GM10266 (cell line): ENCODE results near the gene UBN1.

ENCODE experiments used
- DNase-seq: peaks from one replicate; pipeline ENCODE4 v3.0.0; 2012; ENCODE audit errors: extremely low spot score
- TF ChIP-seq, protein P1 (sequence below): IDR thresholded peaks from 2 replicates; pipeline ENCODE4 v1.5.1; 2012; ENCODE audit warnings: mild to moderate bottlenecking, low read depth; ENCODE audit not compliant: control insufficient read depth, insufficient read depth; ENCODE audit errors: missing control alignments

Gene UBN1

DNA sequence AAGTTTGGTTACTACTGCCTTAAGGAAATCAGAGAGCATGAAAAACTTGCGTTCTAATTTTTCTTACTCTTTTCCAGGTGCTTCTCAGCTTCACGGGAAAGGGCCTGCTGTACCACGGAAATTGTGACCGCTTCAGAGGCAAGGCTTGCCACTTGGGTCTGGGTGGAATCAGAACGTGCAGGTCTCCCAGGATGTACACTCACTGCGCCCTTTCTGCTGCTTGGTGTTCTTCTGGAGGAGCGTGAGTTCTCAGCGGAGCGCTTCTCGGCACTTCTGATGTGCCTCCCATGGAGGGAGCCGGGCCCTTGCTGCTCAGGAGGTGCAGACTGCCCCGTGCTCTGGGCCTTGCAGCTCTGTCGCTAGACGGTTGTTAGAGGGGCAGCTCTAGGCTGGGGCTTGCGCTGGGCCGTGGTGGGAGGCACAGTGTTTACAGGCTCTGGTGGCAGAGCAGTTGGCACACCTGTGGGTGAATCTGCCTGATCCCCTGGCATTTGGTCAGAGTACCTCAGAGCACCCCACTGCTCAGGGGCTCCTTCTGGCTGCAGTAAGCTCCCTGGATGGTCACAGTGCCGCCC lies 32.8 kb downstream of the UBN1 start:
- TF ChIP-seq, protein P1, sequence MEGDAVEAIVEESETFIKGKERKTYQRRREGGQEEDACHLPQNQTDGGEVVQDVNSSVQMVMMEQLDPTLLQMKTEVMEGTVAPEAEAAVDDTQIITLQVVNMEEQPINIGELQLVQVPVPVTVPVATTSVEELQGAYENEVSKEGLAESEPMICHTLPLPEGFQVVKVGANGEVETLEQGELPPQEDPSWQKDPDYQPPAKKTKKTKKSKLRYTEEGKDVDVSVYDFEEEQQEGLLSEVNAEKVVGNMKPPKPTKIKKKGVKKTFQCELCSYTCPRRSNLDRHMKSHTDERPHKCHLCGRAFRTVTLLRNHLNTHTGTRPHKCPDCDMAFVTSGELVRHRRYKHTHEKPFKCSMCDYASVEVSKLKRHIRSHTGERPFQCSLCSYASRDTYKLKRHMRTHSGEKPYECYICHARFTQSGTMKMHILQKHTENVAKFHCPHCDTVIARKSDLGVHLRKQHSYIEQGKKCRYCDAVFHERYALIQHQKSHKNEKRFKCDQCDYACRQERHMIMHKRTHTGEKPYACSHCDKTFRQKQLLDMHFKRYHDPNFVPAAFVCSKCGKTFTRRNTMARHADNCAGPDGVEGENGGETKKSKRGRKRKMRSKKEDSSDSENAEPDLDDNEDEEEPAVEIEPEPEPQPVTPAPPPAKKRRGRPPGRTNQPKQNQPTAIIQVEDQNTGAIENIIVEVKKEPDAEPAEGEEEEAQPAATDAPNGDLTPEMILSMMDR: no peak
- no peak for DNase-seq

DNA sequence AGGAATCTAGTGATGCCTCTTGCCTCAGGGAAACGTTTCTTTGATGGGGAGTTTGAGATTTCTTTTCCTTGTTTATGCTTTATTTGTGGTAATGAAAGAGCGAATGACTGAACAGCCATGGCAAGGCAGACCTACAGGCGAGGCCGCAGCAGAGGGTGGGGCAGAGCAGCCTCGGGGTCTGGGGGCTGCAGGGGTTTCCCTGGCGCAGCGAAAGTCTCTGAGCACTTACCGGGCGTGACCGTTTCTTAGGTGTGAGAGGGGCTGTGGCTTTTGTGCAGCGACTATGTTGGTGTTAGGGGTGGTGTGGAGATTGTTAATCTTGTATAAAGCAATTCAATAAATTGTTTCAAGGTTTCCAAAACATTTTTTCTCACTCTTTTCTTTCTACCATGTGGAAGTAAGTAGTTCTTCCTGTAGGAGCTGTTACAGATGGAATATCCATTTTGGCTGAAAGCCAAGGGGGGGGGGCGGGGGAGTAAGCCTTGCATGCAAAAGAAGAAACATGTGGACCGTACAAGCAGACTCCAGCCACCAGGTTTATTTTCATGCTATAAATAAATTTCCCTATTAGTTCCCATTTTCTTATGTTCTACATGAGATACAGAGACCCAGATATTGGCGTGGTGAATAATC lies 34.8 kb downstream of the UBN1 start:
- no peak for DNase-seq

DNA sequence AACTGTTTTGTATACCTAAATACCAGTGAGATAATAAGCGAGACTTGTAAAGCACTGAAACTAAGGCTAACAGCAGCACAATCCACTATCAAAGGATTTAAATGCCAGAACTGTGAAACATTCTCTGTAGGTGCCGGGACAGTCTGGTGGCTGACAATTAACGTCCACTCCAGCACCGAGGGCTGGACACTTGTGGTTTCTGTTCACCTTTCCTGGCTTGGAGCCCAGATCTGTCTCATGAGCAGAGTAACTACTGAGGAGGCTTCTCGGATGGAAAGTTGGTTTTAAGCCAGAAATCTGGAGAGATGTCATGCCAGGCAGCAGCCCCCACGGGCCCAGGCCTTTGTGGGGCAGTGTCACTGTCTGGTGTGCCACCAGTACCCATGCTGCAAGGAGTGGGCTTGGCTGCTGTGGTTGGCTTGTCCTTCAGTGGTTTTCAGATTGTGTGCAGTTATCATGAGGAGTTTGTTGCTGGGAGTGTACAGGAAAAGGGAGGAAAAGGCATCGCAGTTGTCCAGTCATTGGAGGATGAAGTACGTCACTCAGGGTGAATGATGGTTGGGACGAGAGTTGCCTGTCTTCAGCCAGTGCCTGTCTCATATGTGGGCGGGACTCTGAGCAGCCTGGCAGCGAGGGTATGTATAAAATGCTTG lies 35.5 kb downstream of the UBN1 start:
- TF ChIP-seq, protein P1: no peak
- no peak for DNase-seq

More for the DNA sequence above, 34.8 kb downstream of the UBN1 start:
- TF ChIP-seq, protein P1: no peak

DNA sequence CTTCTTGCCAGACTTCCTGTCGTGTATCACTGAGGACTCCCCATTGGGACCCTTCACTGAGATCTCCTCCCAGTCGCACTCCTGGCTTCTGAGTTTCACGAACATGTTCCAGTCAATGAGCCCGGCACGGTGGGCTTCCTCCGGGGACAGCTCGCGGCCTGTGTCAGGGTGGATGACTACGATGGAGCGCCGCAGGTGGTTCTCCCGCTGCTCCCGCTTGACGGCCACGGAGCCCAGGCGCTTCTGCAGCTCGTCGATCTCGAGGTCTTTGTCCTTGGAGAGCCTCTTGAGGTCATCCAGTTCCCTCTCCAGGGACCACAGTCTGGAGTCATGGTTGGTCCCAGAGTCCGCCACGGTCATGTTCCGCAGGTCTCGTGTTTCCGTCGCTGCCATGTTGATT lies 36.2 kb downstream of the UBN1 start:
- TF ChIP-seq, protein P1: no peak

DNA sequence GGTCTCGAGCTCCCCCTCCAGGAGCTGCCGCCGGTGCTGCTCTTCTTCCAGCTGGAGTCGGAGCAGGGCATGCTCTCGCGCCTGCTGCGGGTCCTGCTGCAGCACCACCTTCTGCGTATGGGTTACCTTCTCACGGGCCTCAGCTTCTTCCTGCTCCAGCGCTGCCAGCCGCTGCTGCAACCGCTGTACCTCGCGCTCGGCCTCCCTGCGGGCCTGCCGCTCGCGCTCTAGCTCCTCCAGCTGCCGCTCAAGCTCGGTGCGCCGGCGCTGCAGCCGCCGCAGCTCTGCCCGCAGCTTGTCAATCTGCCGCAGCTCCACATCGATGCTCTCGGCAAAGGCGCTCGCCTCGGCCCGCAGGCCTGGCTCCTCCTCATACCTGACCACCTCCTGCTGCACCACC lies 36.9 kb downstream of the UBN1 start:
- TF ChIP-seq, protein P1: no peak
- DNase-seq: no peak

More for the DNA sequence above, 36.2 kb downstream of the UBN1 start:
- no peak for DNase-seq

DNA sequence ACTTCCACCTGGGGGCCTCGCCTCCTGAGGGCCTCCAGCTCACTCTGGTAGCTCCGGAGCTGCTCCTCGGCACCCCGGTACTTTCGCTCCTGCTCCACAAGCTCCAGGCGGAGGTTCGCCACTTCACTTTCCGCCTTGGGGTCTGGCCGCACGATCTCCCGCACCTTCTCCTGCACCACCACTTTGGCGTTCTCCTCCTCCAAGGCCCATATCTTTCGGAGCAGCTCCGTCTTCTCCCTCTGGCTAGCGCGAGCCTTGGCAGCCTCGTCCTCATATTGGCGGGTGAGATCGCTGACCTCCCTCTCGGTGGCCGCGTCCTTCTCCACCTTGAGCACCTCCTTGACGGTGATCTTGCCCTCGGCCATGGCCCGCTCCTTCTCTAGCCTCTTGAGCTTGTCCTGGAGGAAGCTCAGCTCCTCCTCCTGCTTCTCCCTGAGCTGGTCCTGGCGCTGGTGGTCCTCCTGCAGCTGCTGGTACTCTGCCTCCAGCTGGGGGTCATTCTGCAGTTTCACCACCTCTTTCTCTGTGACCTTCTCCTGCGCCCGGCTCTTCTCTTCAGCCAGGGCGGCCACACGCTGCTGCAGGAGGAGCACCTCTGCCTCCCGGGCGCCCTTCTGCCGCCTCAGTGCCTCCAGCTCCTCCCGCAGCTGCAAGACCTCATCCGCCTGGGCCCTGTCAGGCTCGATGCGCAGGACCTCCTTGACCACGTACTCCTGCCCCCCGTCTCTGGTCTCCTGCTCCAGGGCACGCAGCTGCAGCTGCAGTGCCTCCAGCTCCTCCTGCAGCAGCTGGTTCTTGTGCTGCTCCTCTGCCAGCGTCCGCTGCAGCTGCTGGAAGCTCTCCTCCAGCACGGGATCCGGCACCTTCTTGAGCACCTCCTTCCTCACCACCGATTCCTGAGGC lies 37.9 kb downstream of the UBN1 start:
- DNase-seq: no peak
- TF ChIP-seq, protein P1: no peak

DNA sequence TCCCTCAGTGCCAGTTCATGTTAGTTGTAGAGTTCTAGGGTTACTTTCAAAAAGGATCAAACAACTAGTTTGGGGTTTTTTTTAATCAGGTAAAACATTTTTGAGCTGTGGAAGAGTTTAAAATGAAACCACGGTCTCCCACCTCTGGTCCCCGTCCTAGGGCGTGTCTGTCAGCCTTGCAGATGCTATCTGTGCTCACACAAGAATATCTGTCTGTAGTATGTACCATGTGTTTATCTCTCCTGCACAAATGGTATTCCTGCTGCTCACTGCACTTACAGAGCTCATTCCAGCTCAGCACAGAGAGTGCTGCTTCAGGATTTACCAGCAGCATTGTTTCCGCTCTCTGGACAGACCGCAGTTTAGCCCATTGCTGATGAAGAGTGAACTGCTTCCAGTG lies 38.9 kb downstream of the UBN1 start:
- TF ChIP-seq, protein P1: no peak
- no peak for DNase-seq
